ENCODE data around the gene CFAP92.

DNA sequence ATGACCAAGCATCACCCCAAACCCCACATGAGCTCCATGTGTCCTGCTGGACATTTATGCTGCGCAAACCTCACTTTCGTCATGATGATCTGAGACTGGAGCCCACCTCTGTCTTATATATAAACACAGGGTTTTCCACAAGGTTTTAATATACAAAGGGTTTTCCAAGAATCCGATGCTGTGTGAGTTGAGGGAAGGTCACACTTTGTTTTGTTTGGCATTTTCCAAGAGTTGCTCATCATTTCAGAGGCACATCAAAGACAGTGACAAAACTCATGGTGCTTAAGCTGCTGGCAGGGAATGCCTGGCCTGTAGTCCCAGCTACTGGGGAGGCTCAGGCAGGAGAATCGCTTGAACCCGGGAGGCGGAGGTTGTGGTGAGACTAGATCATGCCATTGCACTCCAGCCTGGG is 27.3 kb upstream of the CFAP92 start:
- TF ChIP-seq, protein P1, sequence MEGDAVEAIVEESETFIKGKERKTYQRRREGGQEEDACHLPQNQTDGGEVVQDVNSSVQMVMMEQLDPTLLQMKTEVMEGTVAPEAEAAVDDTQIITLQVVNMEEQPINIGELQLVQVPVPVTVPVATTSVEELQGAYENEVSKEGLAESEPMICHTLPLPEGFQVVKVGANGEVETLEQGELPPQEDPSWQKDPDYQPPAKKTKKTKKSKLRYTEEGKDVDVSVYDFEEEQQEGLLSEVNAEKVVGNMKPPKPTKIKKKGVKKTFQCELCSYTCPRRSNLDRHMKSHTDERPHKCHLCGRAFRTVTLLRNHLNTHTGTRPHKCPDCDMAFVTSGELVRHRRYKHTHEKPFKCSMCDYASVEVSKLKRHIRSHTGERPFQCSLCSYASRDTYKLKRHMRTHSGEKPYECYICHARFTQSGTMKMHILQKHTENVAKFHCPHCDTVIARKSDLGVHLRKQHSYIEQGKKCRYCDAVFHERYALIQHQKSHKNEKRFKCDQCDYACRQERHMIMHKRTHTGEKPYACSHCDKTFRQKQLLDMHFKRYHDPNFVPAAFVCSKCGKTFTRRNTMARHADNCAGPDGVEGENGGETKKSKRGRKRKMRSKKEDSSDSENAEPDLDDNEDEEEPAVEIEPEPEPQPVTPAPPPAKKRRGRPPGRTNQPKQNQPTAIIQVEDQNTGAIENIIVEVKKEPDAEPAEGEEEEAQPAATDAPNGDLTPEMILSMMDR (IDR thresholded peaks at IDR 0.05; ENCODE audit: low read length): no peak
- TF ChIP-seq EZH2phosphoT487 (IDR thresholded peaks at IDR 0.05; ENCODE audit: low read length) (no peak), EZH2 (optimal IDR thresholded peaks at IDR 0.05; ENCODE audit: low read depth, low read length) (no peak)

Measured in MM.1S (cell line).